HG03066 (cell line): Measurements from ENCODE around the gene KRTAP26-1.

Source experiments
- ATAC-seq: cut with Tn5 transposase; IDR thresholded peaks from one replicate; pipeline ENCODE4 v1.9.1; 2021; ENCODE audit warnings: low read depth; ENCODE audit not compliant: unreplicated experiment

KRTAP26-1 gene

GRCh38 chr21:30320215-30320614, at the start of gene KRTAP26-1:
Gene KRTAP26-1 (minus strand): TSS chr21:30320315. CDS start chr21:30320035, 280 bp downstream.
- no peak for ATAC-seq

GRCh38 chr21:30355906-30356305, 35.8 kb upstream of the KRTAP26-1 start:
- ATAC-seq: no peak

GRCh38 chr21:30354308-30355005, 34.3 kb upstream of the KRTAP26-1 start:
- ATAC-seq: no peak

GRCh38 chr21:30351534-30351933, 31.4 kb upstream of the KRTAP26-1 start:
- no peak for ATAC-seq

GRCh38 chr21:30349572-30349971, 29.5 kb upstream of the KRTAP26-1 start:
- ATAC-seq: no peak

GRCh38 chr21:30348506-30348905, 28.4 kb upstream of the KRTAP26-1 start, which contains the start of gene KRTAP23-1:
Gene KRTAP23-1 (minus strand): TSS chr21:30348606. CDS start chr21:30348606, 0 bp downstream.
- no peak for ATAC-seq

- no peak for ATAC-seq
Measured at GRCh38 chr21:30345014-30345413, 24.9 kb upstream of the KRTAP26-1 start.

- no peak for ATAC-seq
Measured at GRCh38 chr21:30340714-30341573, 20.8 kb upstream of the KRTAP26-1 start.

GRCh38 chr21:30338717-30339116, 18.6 kb upstream of the KRTAP26-1 start:
- no peak for ATAC-seq

- no peak for ATAC-seq
Measured at GRCh38 chr21:30337772-30338171, 17.7 kb upstream of the KRTAP26-1 start.

GRCh38 chr21:30337276-30337744, 17.2 kb upstream of the KRTAP26-1 start, which contains the start of gene KRTAP27-1:
Gene KRTAP27-1 (minus strand): TSS chr21:30337694. CDS start chr21:30337668, 26 bp downstream.
- ATAC-seq: no peak

GRCh38 chr21:30336596-30336995, 16.5 kb upstream of the KRTAP26-1 start:
- ATAC-seq: no peak

- ATAC-seq: no peak
Measured at GRCh38 chr21:30333736-30334135, 13.6 kb upstream of the KRTAP26-1 start.

GRCh38 chr21:30332681-30333080, 12.6 kb upstream of the KRTAP26-1 start:
- no peak for ATAC-seq

- ATAC-seq: no peak
Measured at GRCh38 chr21:30329203-30329875, 9.2 kb upstream of the KRTAP26-1 start.

- ATAC-seq: no peak
Measured at GRCh38 chr21:30326390-30326789, 6.3 kb upstream of the KRTAP26-1 start.

- no peak for ATAC-seq
Measured at GRCh38 chr21:30315701-30316100, 4.4 kb downstream of the KRTAP26-1 start.

GRCh38 chr21:30306884-30307283, 13.2 kb downstream of the KRTAP26-1 start:
- no peak for ATAC-seq

- ATAC-seq: no peak
Measured at GRCh38 chr21:30305136-30305535, 15.0 kb downstream of the KRTAP26-1 start.

- ATAC-seq: no peak
Measured at GRCh38 chr21:30289215-30289614, 30.9 kb downstream of the KRTAP26-1 start, which contains the start of gene KRTAP25-1. Gene KRTAP25-1 (minus strand): TSS chr21:30289514. CDS start chr21:30289490, 24 bp downstream.

GRCh38 chr21:30282850-30283249, 37.3 kb downstream of the KRTAP26-1 start, which contains the start of gene KRTAP24-1:
Gene KRTAP24-1 (minus strand): TSS chr21:30282950. CDS start chr21:30282932, 18 bp downstream.
- no peak for ATAC-seq
